Prostate gland (tissue), 2 donors: Measurements from ENCODE around the gene ASB15.

Source experiments
- CTCF ChIP-seq, 4 experiments: fragments of 200-600 bp in 2 of 4; fragments of 450-650 bp in 2 of 4; sonication (generic) in 2 of 4; IDR thresholded peaks; 1 replicate in 3 of 4; 2 replicates in 1 of 4; pipeline ENCODE4 v1.5.1; 2016 to 2019; ENCODE audit warnings: antibody characterized with exemption in 4 of 4, mild to moderate bottlenecking in 2 of 4, moderate library complexity in 2 of 4
- POLR2A ChIP-seq: fragments of 450-650 bp; IDR thresholded peaks from one replicate; pipeline ENCODE4 v1.6.1; 2016; ENCODE audit warnings: antibody characterized with exemption, mild to moderate bottlenecking
- POLR2AphosphoS5 ChIP-seq: sonication (generic); formaldehyde crosslinking; IDR thresholded peaks from one replicate; pipeline ENCODE4 v1.6.1; 2017; ENCODE audit warnings: antibody characterized with exemption

DNA sequence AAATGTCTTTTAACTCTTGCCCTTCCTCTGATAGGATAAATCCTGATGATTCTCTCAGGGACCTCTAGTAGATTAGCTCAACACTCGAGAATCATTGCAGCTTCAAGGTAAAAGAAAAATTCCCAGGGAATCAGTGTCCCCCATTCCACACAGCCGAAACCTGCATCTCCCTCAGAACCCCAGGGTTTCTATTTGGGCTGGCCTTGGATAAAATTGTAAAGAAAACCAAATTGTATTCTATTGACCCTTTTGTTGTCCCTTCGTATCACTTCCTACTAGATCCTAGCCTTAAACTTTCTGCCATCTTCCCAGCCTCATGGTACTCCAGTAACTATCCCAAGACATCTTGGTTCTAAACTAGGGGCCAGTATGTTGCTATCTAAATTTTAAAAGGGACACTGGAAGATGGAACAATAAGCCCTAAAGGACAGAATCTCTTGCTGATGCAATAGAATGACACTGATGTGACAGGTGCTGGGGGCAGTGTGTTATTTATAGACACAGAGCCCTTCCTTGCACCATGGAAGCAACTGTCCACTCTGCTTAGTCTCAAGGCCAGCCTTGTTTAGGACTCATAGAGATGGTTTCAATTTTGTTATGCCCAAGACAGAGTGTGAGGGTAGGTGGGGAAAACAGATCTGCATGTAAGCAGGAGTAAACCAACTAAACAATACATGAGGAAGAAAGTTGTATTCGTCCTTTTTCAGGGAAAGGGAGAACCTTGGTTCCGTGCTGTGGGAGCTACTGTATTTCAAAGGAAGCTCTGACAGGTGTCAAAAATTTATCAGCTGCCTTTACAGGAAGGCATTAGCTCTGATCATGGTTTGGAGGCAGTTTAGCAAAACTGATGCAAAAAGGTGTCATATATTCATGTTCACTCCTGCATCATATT, 7.6 kb downstream of the ASB15 start:
- TF ChIP-seq CTCF (IDR thresholded peaks at IDR 0.05) (no peak), POLR2A (no peak), POLR2AphosphoS5 (no peak)
